Fibroblast of pulmonary artery (primary cell): ENCODE results near the gene WASF3.

Experiments
- DNase-seq: peaks from one replicate; pipeline ENCODE4 v3.0.0-alpha.2; 2010; ENCODE audit warnings: low read depth
- H3K4me3 ChIP-seq: replicated peaks from 2 replicates; pipeline ENCODE4 v1.5.1; 2011; ENCODE audit warnings: low read depth, mild to moderate bottlenecking, control low read depth, low read length, moderate library complexity
- TF ChIP-seq, protein P1 (sequence below): IDR thresholded peaks from 2 replicates; pipeline ENCODE4 v1.5.1; 2011; ENCODE audit warnings: mild to moderate bottlenecking, control low read depth, low read length, inconsistent platforms; ENCODE audit errors: missing control alignments

WASF3 gene

GRCh38 chr13:26591672-26592071 lies 34.2 kb downstream of the WASF3 start:
- DNase-seq, result no peak
- no peak overlapping the region for H3K4me3 ChIP-seq
- TF ChIP-seq, protein P1, sequence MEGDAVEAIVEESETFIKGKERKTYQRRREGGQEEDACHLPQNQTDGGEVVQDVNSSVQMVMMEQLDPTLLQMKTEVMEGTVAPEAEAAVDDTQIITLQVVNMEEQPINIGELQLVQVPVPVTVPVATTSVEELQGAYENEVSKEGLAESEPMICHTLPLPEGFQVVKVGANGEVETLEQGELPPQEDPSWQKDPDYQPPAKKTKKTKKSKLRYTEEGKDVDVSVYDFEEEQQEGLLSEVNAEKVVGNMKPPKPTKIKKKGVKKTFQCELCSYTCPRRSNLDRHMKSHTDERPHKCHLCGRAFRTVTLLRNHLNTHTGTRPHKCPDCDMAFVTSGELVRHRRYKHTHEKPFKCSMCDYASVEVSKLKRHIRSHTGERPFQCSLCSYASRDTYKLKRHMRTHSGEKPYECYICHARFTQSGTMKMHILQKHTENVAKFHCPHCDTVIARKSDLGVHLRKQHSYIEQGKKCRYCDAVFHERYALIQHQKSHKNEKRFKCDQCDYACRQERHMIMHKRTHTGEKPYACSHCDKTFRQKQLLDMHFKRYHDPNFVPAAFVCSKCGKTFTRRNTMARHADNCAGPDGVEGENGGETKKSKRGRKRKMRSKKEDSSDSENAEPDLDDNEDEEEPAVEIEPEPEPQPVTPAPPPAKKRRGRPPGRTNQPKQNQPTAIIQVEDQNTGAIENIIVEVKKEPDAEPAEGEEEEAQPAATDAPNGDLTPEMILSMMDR, result no peak

GRCh38 chr13:26593661-26594060 lies 36.2 kb downstream of the WASF3 start:
- DNase-seq, result no peak
- TF ChIP-seq, protein P1, result no peak
- no peak overlapping the region for H3K4me3 ChIP-seq

- no peak for DNase-seq
- TF ChIP-seq, protein P1, result no peak
These were observed 36.9 kb downstream of the WASF3 start for GRCh38 chr13:26594363-26594762.

GRCh38 chr13:26596458-26596857 lies 39.0 kb downstream of the WASF3 start:
- TF ChIP-seq, protein P1, result no peak
- no peak overlapping the region for H3K4me3 ChIP-seq
- DNase-seq, result no peak

More at GRCh38 chr13:26594363-26594762, 36.9 kb downstream of the WASF3 start:
- H3K4me3 ChIP-seq, result no peak overlapping the region

- TF ChIP-seq, protein P1, result no peak
- DNase-seq, result no peak
- H3K4me3 ChIP-seq, result no peak overlapping the region
These were observed 41.9 kb downstream of the WASF3 start for GRCh38 chr13:26599403-26599802.

GRCh38 chr13:26599860-26600259 lies 42.4 kb downstream of the WASF3 start:
- no peak overlapping the region for H3K4me3 ChIP-seq
- TF ChIP-seq, protein P1, result no peak

GRCh38 chr13:26600343-26600742 lies 42.9 kb downstream of the WASF3 start:
- TF ChIP-seq, protein P1, result no peak
- no peak for DNase-seq
- H3K4me3 ChIP-seq, result no peak overlapping the region

More at GRCh38 chr13:26599860-26600259, 42.4 kb downstream of the WASF3 start:
- DNase-seq, result no peak
